Mammary epithelial cell (primary cell): ENCODE measurements around the gene GLB1L.

Source experiments
- EZH2 ChIP-seq: IDR thresholded peaks from 2 replicates; pipeline ENCODE4 v1.6.1; 2012; ENCODE audit warnings: low read length, inconsistent platforms, borderline replicate concordance
- TF ChIP-seq, protein P1 (sequence below), 2 donors: IDR thresholded peaks in 1 of 2; conservative IDR thresholded peaks in 1 of 2; 2 replicates each; pipeline ENCODE4 v1.5.1; 2011 to 2012; ENCODE audit warnings: inconsistent platforms in 2 of 2, low read length in 2 of 2, mild to moderate bottlenecking in 2 of 2, control low read depth in 1 of 2, low read depth in 1 of 2; ENCODE audit not compliant: insufficient read depth in 1 of 2; ENCODE audit errors: extremely low read depth in 1 of 2

DNA sequence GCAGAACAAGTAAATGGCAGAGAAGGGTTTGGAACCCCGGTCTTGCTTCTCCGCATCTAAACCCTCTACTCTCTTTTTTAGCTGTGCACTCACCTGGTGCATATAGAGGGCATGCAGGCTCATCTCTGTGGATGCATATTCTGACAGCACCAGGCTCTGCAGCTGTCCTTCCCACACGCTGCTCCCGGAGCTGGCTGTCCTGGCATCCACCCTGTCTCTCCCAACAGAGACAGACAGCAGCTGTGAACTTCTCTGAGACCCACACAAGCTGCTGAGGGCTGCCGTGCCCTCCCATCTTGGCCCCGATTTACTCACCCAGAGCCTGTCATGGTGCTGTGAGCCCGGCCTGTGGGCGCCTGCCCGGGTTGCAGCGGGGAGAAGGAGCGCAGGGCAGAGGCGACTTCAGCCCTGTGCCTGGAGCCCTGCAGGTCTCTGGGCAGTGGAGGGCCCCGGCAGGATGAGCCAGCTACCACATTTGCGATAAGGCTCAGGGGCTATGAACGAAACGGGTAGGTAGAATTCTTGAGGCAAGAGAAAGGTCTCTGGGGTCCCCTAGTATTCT, 23.2 kb downstream of the GLB1L start:
- TF ChIP-seq, protein P1, sequence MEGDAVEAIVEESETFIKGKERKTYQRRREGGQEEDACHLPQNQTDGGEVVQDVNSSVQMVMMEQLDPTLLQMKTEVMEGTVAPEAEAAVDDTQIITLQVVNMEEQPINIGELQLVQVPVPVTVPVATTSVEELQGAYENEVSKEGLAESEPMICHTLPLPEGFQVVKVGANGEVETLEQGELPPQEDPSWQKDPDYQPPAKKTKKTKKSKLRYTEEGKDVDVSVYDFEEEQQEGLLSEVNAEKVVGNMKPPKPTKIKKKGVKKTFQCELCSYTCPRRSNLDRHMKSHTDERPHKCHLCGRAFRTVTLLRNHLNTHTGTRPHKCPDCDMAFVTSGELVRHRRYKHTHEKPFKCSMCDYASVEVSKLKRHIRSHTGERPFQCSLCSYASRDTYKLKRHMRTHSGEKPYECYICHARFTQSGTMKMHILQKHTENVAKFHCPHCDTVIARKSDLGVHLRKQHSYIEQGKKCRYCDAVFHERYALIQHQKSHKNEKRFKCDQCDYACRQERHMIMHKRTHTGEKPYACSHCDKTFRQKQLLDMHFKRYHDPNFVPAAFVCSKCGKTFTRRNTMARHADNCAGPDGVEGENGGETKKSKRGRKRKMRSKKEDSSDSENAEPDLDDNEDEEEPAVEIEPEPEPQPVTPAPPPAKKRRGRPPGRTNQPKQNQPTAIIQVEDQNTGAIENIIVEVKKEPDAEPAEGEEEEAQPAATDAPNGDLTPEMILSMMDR (conservative IDR thresholded peaks at IDR 0.05 in 1 of 2, IDR thresholded peaks at IDR 0.05 in 1 of 2; ENCODE audit: extremely low read depth in 1 of 2, insufficient read depth in 1 of 2, low read depth in 1 of 2, low read length in 2 of 2), result no peak
- no peak for TF ChIP-seq EZH2
